Measurements from ENCODE around the gene RPLP1.

The RPLP1 gene

GRCh38 chr15:69450968-69451695, 1.5 kb upstream of the RPLP1 start:
- no peak for DNase-seq (ENCODE audit: low read depth, low spot score)
- no peak overlapping the region for H3K4me3 ChIP-seq (ENCODE audit: low read depth, low read length)
- in situ Hi-C loops (cut with HindIII; ENCODE audit: low sequenced_read_pairs): no loop called here
- no peak for TF ChIP-seq CTCF (IDR thresholded peaks at IDR 0.05; ENCODE audit: low read depth, low read length)

DNA sequence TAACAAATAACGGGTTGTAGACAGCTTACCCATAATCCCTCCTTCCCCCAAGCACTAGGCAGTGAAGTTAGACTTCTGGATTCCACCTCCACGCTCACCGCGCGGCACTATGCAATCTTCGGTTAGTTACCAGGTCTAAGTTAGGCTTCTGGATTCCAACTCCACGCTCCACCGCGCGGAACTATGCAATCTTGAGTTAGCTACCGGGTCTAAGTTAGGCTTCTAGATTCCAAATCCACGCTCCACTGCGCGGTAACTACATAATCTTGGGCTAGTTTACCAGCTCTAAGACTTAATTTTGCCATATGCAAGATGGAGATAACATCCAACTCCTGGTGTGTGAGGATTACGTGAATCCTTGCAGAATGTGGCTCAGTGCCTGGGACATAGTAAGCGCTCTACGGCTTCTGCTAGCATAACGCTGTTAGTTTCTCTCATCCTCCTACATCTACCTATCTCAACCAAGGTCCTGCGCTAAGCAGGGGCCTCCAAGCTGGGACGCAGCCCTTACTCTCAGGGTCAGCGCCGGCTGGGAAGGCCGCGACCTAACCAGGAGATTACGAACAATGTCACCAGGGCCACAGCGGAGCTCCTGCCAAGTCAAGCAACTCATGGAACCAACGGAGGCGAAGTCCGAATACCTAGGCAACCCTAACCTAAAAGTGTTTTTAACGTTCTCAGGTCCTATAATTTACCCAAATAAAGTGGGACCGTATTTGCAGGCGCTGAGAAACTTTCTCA, 497 bp upstream of the RPLP1 start:
- H3K4me3 ChIP-seq (ENCODE audit: low read depth, low read length): peak overlapping the region; percentile 88
- in situ Hi-C loops (cut with HindIII; ENCODE audit: low sequenced_read_pairs): no loop called here
- DNase-seq (ENCODE audit: low read depth, low spot score): no peak
- no peak for TF ChIP-seq CTCF (IDR thresholded peaks at IDR 0.05; ENCODE audit: low read depth, low read length)

- DNase-seq (ENCODE audit: low read depth, low spot score): no peak
- TF ChIP-seq CTCF (IDR thresholded peaks at IDR 0.05; ENCODE audit: low read depth, low read length): no peak
- in situ Hi-C loops (cut with HindIII; ENCODE audit: low sequenced_read_pairs): no loop called here
- peak overlapping the region; percentile 88 for H3K4me3 ChIP-seq (ENCODE audit: low read depth, low read length)
Observed at GRCh38 chr15:69454953-69455352, 2.3 kb downstream of the RPLP1 start.

DNA sequence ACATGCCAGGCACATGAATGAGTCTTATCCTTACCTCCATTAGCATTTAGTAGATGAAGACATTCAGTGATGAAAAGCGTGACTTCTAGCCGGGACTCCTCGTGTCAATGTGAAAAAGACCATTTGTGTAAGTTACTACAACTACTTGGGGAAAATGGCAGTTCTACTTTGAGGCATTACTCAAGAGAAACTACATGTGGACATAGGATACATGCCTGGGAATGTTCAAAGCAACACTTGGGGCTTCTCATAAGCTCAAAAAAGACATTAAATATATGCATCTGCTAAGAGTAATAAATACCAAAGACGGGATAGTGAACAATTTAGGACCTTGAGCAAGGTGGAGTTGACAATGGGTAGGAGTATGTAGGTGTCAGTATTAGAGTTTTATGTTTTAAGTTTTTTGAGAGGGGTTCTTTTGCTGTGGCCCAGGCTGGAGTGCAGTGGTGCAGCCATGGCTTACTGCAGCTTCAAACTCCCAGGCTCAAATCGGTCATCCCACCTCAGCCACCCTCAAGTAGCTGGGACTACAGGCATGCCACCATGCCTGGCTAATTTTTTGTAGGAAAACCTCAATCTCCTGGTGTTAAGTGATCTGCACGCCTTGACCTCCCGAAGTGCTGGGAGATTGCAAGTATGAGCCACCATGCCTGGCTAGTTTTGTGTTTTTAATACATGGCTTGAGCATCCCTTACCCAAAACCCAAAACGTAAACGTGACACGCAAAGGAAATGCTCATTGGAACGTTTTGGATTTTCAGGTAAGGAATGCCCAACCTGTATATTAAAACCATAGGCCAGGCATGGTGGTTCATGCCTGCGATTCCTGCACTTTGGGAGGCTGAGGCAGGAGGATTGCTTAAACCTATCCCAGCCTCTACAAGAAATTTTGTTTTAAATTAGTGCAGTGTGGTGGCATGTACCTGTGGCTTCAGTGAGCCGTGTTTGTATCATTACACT, 3.9 kb downstream of the RPLP1 start:
- TF ChIP-seq CTCF (IDR thresholded peaks at IDR 0.05; ENCODE audit: low read depth, low read length): no peak
- no peak overlapping the region for H3K4me3 ChIP-seq (ENCODE audit: low read depth, low read length)
- no peak for DNase-seq (ENCODE audit: low read depth, low spot score)
- in situ Hi-C loops (cut with HindIII; ENCODE audit: low sequenced_read_pairs): no loop called here

DNA sequence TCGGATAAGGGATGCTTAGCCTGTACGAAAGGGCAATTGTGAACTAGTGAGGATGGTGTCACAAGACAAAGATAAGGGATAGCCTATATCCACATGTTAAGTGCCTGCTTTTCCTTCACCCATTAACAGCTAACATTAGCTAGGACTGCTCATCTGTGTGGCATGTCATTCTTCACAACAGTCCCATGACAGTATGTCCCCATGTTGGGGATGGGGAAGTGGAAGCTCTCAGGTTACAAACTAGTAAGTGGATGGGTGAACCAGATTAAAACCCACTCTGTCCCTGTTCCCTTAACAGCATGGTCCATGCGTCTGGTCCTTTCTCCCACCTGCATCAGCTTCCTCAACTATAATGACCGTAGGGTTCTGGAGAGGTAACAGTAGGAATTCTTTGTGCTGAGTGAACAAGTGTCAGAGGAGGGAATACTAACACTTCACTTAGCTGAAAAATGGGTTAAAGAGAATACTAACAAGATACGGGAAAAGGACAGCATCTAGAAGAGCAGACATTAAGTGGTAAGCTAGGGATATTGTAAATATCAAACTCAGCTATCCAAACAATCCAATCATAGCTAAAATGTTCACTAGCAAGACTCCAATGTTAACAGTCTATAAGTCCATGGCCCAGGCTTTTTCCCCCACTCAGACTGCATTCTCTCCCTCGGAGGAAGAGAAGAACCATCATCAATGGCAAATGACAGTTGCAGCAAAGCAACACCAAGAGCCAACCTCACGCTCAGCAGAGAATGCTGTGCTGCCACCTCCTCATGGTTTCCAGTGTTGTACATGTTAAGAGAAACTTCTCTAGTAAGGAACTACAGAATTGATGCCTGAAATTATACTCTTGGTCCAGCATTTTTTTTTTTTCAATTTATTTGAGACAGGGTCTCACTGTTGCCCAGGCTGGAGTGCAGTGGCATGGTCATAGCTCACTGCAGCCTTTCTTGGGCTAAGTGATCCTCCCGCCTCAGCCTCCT, 5.0 kb downstream of the RPLP1 start:
- DNase-seq (ENCODE audit: low read depth, low spot score): no peak
- no peak overlapping the region for H3K4me3 ChIP-seq (ENCODE audit: low read depth, low read length)
- in situ Hi-C loops (cut with HindIII; ENCODE audit: low sequenced_read_pairs): no loop called here

More for the DNA sequence above, 5.0 kb downstream of the RPLP1 start:
- TF ChIP-seq CTCF (IDR thresholded peaks at IDR 0.05; ENCODE audit: low read depth, low read length): no peak
